ENCODE measurements around the gene ATG16L2. TPM values are rescaled to one million over a fixed set of nuclear protein-coding genes. Genes with fewer than 3 reads are reported as not detected.

ATG16L2 gene
- total and polyA plus RNA-seq, 9 of the 15 experiments (the other 6 are each of a cell fraction or from before 2014, with no cell fraction given): 0.18 to 11.2 (median 6.2) TPM

- TF ChIP-seq ZNF197 (CRISPR knock-in tag; IDR thresholded peaks at IDR 0.05; ENCODE audit: low read depth): no peak
- peak; percentile 58 for TF ChIP-seq SUPT5H (IDR thresholded peaks at IDR 0.05)
- no peak for TF ChIP-seq RBM39 (optimal IDR thresholded peaks at IDR 0.05; ENCODE audit: low read depth, low read length)
- peak; percentile 43; the same call in 1 of the 2 replicates for TF ChIP-seq ZNF395 (CRISPR knock-in tag; IDR thresholded peaks at IDR 0.05)
- peak; percentile 79 to 91 for TF ChIP-seq E2F6 (IDR thresholded peaks at IDR 0.05; ENCODE audit: borderline replicate concordance in 1 of 2, extremely low read depth in 1 of 2, insufficient read depth in 1 of 2, insufficient read length in 1 of 2, low read depth in 1 of 2, low read length in 1 of 2, poor library complexity in 1 of 2, severe bottlenecking in 1 of 2)
- no peak for TF ChIP-seq E2F3 (CRISPR knock-in tag; IDR thresholded peaks at IDR 0.05)
- no peak for TF ChIP-seq ZNF174 (CRISPR knock-in tag; IDR thresholded peaks at IDR 0.05)
- no peak for TF ChIP-seq MEF2A (IDR thresholded peaks at IDR 0.05; ENCODE audit: control insufficient read depth, low read depth, low read length)
- TF ChIP-seq ARID4B (CRISPR knock-in tag; IDR thresholded peaks at IDR 0.05): peak; percentile 28; the same call in 1 of the 2 replicates
- TF ChIP-seq NFRKB (IDR thresholded peaks at IDR 0.05; ENCODE audit: low read depth): no peak
- no peak for TF ChIP-seq FOXK2 (conservative IDR thresholded peaks at IDR 0.05 in 1 of 2, IDR thresholded peaks at IDR 0.05 in 1 of 2; ENCODE audit: low read depth in 2 of 2)
- no peak for TF ChIP-seq GTF2E2 (tag; IDR thresholded peaks at IDR 0.05)
- no peak for TF ChIP-seq MCM7 (IDR thresholded peaks at IDR 0.05)
- TF ChIP-seq U2AF2 (optimal IDR thresholded peaks at IDR 0.05; ENCODE audit: low read depth, low read length): no peak
- peak; percentile 57 for TF ChIP-seq MYC (IDR thresholded peaks at IDR 0.05; ENCODE audit: low read depth, low read length)
- TF ChIP-seq MYC (CRISPR knock-in tag; IDR thresholded peaks at IDR 0.05; ENCODE audit: borderline replicate concordance, low read depth): no peak
- peak; percentile 92 for TF ChIP-seq ZBTB33 (CRISPR knock-in tag; IDR thresholded peaks at IDR 0.05)
- no peak for TF ChIP-seq SAP30 (IDR thresholded peaks at IDR 0.05; ENCODE audit: borderline replicate concordance, insufficient read depth, low read depth, low read length, poor library complexity, severe bottlenecking)
These were observed 7.9 kb downstream of the ATG16L2 start (continued) for GRCh38 chr11:72821920-72822799.

All from K562 (cell line).